Right lobe of liver (tissue), 4 donors: ENCODE results near the gene GLS.

Source experiments
- POLR2A ChIP-seq: fragments of 450-650 bp; IDR thresholded peaks from one replicate; pipeline ENCODE4 v1.6.1; 2017; ENCODE audit warnings: antibody characterized with exemption, mild to moderate bottlenecking
- TF ChIP-seq, protein P1 (sequence below), 4 donors: fragments of 200-600 bp in 3 of 4; fragments of 450-650 bp in 1 of 4; IDR thresholded peaks; one replicate each; pipeline versions ENCODE4 v1.5.1 to v1.8.0; 2016 to 2022; ENCODE audit warnings: antibody characterized with exemption in 4 of 4, mild to moderate bottlenecking in 2 of 4
- donor health status: DM: no; HTN: no; CAD: no.
- donor health status: DM: no; HTN: no; CAD: no.
- donor health status: DM: no; HTN: yes; CAD: no.

GRCh38 chr2:190963088-190963487 is 82.5 kb downstream of the GLS start:
- TF ChIP-seq POLR2A: no peak
- TF ChIP-seq, protein P1, sequence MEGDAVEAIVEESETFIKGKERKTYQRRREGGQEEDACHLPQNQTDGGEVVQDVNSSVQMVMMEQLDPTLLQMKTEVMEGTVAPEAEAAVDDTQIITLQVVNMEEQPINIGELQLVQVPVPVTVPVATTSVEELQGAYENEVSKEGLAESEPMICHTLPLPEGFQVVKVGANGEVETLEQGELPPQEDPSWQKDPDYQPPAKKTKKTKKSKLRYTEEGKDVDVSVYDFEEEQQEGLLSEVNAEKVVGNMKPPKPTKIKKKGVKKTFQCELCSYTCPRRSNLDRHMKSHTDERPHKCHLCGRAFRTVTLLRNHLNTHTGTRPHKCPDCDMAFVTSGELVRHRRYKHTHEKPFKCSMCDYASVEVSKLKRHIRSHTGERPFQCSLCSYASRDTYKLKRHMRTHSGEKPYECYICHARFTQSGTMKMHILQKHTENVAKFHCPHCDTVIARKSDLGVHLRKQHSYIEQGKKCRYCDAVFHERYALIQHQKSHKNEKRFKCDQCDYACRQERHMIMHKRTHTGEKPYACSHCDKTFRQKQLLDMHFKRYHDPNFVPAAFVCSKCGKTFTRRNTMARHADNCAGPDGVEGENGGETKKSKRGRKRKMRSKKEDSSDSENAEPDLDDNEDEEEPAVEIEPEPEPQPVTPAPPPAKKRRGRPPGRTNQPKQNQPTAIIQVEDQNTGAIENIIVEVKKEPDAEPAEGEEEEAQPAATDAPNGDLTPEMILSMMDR (IDR thresholded peaks at IDR 0.05): no peak
